Kidney (tissue), 14 donors: Measurements from ENCODE around the gene SC5D. TPM values are rescaled to one million over a fixed set of nuclear protein-coding genes. Genes with fewer than 3 reads are reported as not detected.
A peak's percentile ranks its signal among the peaks of the same experiment; 100 is the strongest.

Experiments used
- DNase-seq, 5 donors: peaks; one replicate each; pipeline ENCODE4 v3.0.0-alpha.2; 2013 to 2020
- FAIRE-seq: peaks from 2 replicates; lab custom pipeline; 2012; peaks lifted over from hg19 to GRCh38; lab: Jason Lieb, UNC
- H3K27ac ChIP-seq, 2 donors: one replicate each; pipeline ENCODE4 v1.7.0; 2013; ENCODE audit warnings: low read depth in 2 of 2, low read length in 2 of 2, inconsistent platforms in 1 of 2
- H3K27me3 ChIP-seq: one replicate; pipeline ENCODE4 v1.7.1; 2013; ENCODE audit warnings: low read length, inconsistent platforms; ENCODE audit not compliant: control insufficient read depth, insufficient read depth
- H3K36me3 ChIP-seq, 3 donors: one replicate each; pipeline versions ENCODE4 v1.7.0 to v1.7.1; 2013; ENCODE audit warnings: low read length in 3 of 3, control low read depth in 1 of 3, inconsistent platforms in 1 of 3; ENCODE audit not compliant: insufficient read depth in 3 of 3, control insufficient read depth in 2 of 3
- H3K4me1 ChIP-seq, 3 donors: one replicate each; pipeline versions ENCODE4 v1.7.0 to v1.7.1; 2013; ENCODE audit warnings: low read length in 3 of 3, inconsistent platforms in 1 of 3, low read depth in 1 of 3; ENCODE audit not compliant: control insufficient read depth in 2 of 3, insufficient read depth in 2 of 3
- H3K4me3 ChIP-seq, 3 donors: one replicate each; pipeline versions ENCODE4 v1.7.0 to v1.8.1; 2013; ENCODE audit warnings: low read length in 3 of 3, control low read depth in 1 of 3, inconsistent platforms in 1 of 3
- H3K9ac ChIP-seq, 3 donors: one replicate each; pipeline versions ENCODE4 v1.7.0 to v1.7.1; 2013; ENCODE audit warnings: low read length in 3 of 3, control low read depth in 1 of 3, inconsistent platforms in 1 of 3
- H3K9me3 ChIP-seq, 3 donors: one replicate each; pipeline versions ENCODE4 v1.7.0 to v1.7.1; 2013; ENCODE audit warnings: low read length in 3 of 3, control low read depth in 1 of 3, inconsistent platforms in 1 of 3; ENCODE audit not compliant: control insufficient read depth in 2 of 3, insufficient read depth in 1 of 3
- intact Hi-C: fragments of 100-400 bp; cut with DNase I; formaldehyde crosslinking; loops from one replicate; pipeline ENCODE4 v1.11.1; 2022
- polyA plus RNA-seq: library from polyadenylated mRNA; stranded (reverse); fragments of 350-450 nt; fragmentation: Illumina TruSeq; extraction: RNeasy Lipid Tissue Mini Kit (QIAGEN cat#74804); gene quantifications from one replicate; pipeline ENCODE4 v1.2.3, GENCODE V29; 2014; ENCODE audit warnings: low read depth, low replicate concordance; ENCODE audit not compliant: insufficient read depth
- total RNA-seq: library from RNA; stranded (reverse); fragmentation: NEBNext Ultra II Directional; extraction: Animal tissue kit (Norgen Biotek cat#: 25700); gene quantifications from one replicate; pipeline ENCODE4 v1.2.1, GENCODE V29; 2021
- TF ChIP-seq, protein P1 (sequence below): IDR thresholded peaks from 3 replicates; pipeline ENCODE4 v1.5.1; 2012; ENCODE audit warnings: mild to moderate bottlenecking, moderate library complexity, borderline replicate concordance; ENCODE audit not compliant: insufficient read depth; ENCODE audit errors: extremely low read depth
- donor health status: control.
- donor health status: control.
- donor health status: control.
- donor health status: control.
- donor health status: control.
- donor health status: DM: yes; HTN: yes; CAD: no.
- donor health status: Normal renal cell carcinoma (clear cell type).

The SC5D gene
- total and polyA plus RNA-seq, 2 donors from 2014 or later: 26.6 to 43.3 TPM

DNA sequence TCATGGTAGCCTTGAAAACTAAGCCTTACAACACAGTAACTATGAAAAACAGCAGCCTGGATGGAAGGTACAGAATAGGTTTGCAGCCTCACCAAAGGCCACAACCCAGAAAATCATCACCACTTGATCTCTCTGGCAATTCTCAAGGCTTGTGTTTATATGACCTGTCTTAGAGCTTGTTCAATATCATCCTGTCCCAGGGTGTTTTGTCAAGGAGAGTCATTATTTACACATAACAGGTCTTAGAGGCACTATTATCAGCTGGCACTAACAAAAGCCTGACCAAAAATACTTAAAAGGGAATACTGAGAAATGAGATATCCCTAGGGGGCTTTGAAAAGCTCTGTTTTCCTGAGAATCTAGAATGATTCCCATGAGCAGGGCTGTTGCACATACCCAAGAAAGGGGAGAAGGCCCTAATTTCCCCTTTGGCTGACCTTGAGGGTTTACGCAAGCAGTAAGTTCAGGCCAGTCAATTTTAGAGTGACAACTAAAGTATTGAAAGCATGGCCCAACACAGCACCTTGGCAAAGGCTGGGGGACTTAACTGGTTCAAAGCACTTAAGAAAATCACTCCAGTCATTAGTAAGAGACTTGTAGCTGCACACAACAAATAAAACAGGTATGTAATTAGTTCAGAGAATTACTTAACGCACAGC, 7.9 kb downstream of the SC5D start:
- H3K9me3 ChIP-seq: no peaks in the 10 kb centered on the region
- H3K27me3 ChIP-seq: no peaks in the 10 kb centered on the region
- DNase-seq: peak in 2 of 5 donors; percentile 11 to 12
- no peak overlapping the region for H3K9ac ChIP-seq
- no peak for FAIRE-seq
- H3K36me3 ChIP-seq: peaks cover 3 to 11% (median 5%) of the 10 kb centered on the region in 3 donors
- H3K27ac ChIP-seq: no peak overlapping the region
- TF ChIP-seq, protein P1, sequence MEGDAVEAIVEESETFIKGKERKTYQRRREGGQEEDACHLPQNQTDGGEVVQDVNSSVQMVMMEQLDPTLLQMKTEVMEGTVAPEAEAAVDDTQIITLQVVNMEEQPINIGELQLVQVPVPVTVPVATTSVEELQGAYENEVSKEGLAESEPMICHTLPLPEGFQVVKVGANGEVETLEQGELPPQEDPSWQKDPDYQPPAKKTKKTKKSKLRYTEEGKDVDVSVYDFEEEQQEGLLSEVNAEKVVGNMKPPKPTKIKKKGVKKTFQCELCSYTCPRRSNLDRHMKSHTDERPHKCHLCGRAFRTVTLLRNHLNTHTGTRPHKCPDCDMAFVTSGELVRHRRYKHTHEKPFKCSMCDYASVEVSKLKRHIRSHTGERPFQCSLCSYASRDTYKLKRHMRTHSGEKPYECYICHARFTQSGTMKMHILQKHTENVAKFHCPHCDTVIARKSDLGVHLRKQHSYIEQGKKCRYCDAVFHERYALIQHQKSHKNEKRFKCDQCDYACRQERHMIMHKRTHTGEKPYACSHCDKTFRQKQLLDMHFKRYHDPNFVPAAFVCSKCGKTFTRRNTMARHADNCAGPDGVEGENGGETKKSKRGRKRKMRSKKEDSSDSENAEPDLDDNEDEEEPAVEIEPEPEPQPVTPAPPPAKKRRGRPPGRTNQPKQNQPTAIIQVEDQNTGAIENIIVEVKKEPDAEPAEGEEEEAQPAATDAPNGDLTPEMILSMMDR: no peak
- peaks cover 0 to 2% (median 0%) of the 10 kb centered on the region in 3 donors for H3K4me1 ChIP-seq
- intact Hi-C loops: no loop called here
- H3K4me3 ChIP-seq: no peak overlapping the region

DNA sequence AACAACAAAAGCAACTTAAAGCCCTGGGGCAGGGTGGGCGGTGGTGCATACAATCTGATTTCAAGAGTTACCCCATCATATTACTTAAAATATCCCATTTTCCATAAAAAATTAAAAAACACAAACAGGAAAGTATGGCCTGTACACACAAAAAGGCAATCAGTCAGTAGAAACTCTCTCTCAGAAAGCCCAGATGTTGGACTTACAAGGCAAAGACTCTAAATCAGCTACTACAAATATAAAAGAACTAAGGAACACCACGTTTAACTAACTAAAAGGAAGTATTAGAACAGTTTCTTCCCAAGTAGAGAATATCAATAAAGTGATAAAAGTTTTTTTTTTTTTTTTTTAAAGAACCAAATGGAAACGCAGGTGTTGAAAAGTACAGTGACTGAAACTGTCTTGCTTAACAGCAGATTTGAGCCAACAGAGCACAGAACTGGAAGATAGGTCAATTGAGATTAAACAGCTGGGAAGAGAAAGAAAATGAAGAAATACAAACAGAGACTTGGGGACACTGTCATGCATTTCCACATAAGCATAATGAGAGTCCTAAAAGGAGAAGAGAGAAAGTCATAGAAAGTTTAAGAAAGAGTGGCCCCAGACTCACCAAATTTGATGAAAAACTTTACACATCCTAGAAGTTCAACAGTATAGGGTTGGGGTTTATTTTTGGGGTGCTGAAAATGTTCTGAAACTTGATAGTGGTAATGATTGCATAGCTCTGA, 8.6 kb downstream of the SC5D start:
- Histone ChIP-seq H3K4me3 (no peak overlapping the region), H3K36me3 (peaks cover 3 to 13% (median 5%) of the 10 kb centered on the region in 3 donors), H3K4me1 (peaks cover 0 to 2% (median 0%) of the 10 kb centered on the region in 3 donors), H3K27me3 (no peaks in the 10 kb centered on the region), H3K9ac (no peak overlapping the region), H3K9me3 (no peaks in the 10 kb centered on the region), H3K27ac (no peak overlapping the region)
- TF ChIP-seq, protein P1: no peak
- intact Hi-C loops: no loop called here
- DNase-seq: no peak
- no peak for FAIRE-seq

DNA sequence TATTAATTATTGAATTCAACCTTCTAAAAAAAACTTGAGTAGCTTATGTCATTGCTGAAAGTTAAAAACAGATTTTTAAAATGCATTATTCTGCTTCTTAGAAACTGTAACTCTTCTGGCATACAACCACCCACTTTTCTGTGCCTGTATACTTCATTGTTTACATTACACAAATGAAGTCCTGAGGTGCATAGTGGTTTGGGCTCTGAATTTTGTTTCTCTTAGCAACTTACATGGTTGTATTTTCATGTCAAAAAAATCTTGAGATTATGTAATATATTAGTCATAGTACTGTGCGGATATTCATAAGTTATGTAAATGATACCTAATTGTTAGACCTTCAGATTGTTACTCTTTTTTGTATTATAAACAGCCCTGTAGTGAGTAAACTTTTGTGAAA, 12.2 kb downstream of the SC5D start:
- Histone ChIP-seq H3K27me3 (no peaks in the 10 kb centered on the region), H3K9me3 (no peaks in the 10 kb centered on the region), H3K4me3 (no peak overlapping the region), H3K36me3 (peaks cover 2 to 31% (median 16%) of the 10 kb centered on the region in 3 donors), H3K4me1 (peaks cover 0 to 2% (median 0%) of the 10 kb centered on the region in 3 donors), H3K9ac (no peak overlapping the region), H3K27ac (no peak overlapping the region)
- intact Hi-C loops: no loop called here
- DNase-seq (no peak), FAIRE-seq (no peak)
- TF ChIP-seq, protein P1: no peak
